CD4-positive, alpha-beta T cell treated with Interleukin-21 for 1 hour (primary cell): ENCODE measurements around the gene ADRA2A.

ENCODE experiments used
- DNase-seq: peaks from one replicate; pipeline ENCODE4 v3.0.0-alpha.2; 2020

Gene ADRA2A

GRCh38 chr10:111113238-111113960, 36.6 kb downstream of the ADRA2A start:
- no peak for DNase-seq

GRCh38 chr10:111113961-111114757, 37.3 kb downstream of the ADRA2A start:
- no peak for DNase-seq

- DNase-seq: no peak
Observed at GRCh38 chr10:111114758-111115500, 38.1 kb downstream of the ADRA2A start.

- no peak for DNase-seq
Observed at GRCh38 chr10:111116211-111116610, 39.4 kb downstream of the ADRA2A start.

GRCh38 chr10:111116762-111117445, 40.1 kb downstream of the ADRA2A start:
- DNase-seq: no peak

- DNase-seq: no peak
Observed at GRCh38 chr10:111117528-111118277, 40.9 kb downstream of the ADRA2A start.

- no peak for DNase-seq
Observed at GRCh38 chr10:111118758-111119157, 41.9 kb downstream of the ADRA2A start.

GRCh38 chr10:111119637-111120036, 42.8 kb downstream of the ADRA2A start:
- DNase-seq: no peak

- no peak for DNase-seq
Observed at GRCh38 chr10:111122127-111122526, 45.3 kb downstream of the ADRA2A start.

- no peak for DNase-seq
Observed at GRCh38 chr10:111123883-111124282, 47.1 kb downstream of the ADRA2A start.

GRCh38 chr10:111125102-111125501, 48.3 kb downstream of the ADRA2A start:
- no peak for DNase-seq

GRCh38 chr10:111126077-111126476, 49.2 kb downstream of the ADRA2A start:
- no peak for DNase-seq

GRCh38 chr10:111127081-111127848, 50.4 kb downstream of the ADRA2A start:
- DNase-seq: no peak

- DNase-seq: no peak
Observed at GRCh38 chr10:111128331-111129180, 51.7 kb downstream of the ADRA2A start.

GRCh38 chr10:111129363-111129762, 52.5 kb downstream of the ADRA2A start:
- no peak for DNase-seq

GRCh38 chr10:111130471-111130870, 53.6 kb downstream of the ADRA2A start:
- no peak for DNase-seq
